HepG2 (cell line): ENCODE measurements around the gene TEX22. TPM values are rescaled to one million over a fixed set of nuclear protein-coding genes. Genes with fewer than 3 reads are reported as not detected.

Source experiments
- NFE2 ChIP-seq: sonication (generic); formaldehyde crosslinking; IDR thresholded peaks from 2 replicates; pipeline ENCODE4 v1.4.0; 2020; ENCODE audit warnings: missing genetic modification reagents
- NKX3-1 ChIP-seq: sonication (generic); formaldehyde crosslinking; IDR thresholded peaks from 2 replicates; pipeline ENCODE4 v1.5.0; 2020; ENCODE audit warnings: missing genetic modification reagents
- PATZ1 ChIP-seq: sonication (generic); formaldehyde crosslinking; IDR thresholded peaks from 2 replicates; pipeline ENCODE4 v1.4.0; 2020; ENCODE audit warnings: missing genetic modification reagents
- PHB2 ChIP-seq: fragments of 450-650 bp; IDR thresholded peaks from 2 replicates; pipeline ENCODE4 v1.6.1; 2018; ENCODE audit not compliant: partially characterized antibody
- PPARG ChIP-seq: conservative IDR thresholded peaks from 2 replicates; pipeline ENCODE4 v1.6.1; 2016; ENCODE audit warnings: missing biosample characterization, missing genetic modification reagents
- RAD21 ChIP-seq: fragments of 450-650 bp; formaldehyde crosslinking; IDR thresholded peaks from 2 replicates; pipeline ENCODE4 v1.5.0; 2020; ENCODE audit warnings: mild to moderate bottlenecking
- SOX5 ChIP-seq: IDR thresholded peaks from 2 replicates; pipeline ENCODE4 v1.6.1; 2016; ENCODE audit warnings: borderline replicate concordance
- TBL1XR1 ChIP-seq: fragments of 150-350 bp; IDR thresholded peaks from 2 replicates; pipeline ENCODE4 v1.6.1; 2014; ENCODE audit warnings: borderline replicate concordance, low read length; ENCODE audit not compliant: partially characterized antibody
- ZNF124 ChIP-seq: sonication (generic); formaldehyde crosslinking; IDR thresholded peaks from 2 replicates; pipeline ENCODE4 v1.4.0; 2020; ENCODE audit warnings: missing genetic modification reagents
- ZNF180 ChIP-seq: sonication (generic); formaldehyde crosslinking; IDR thresholded peaks from 2 replicates; pipeline ENCODE4 v1.4.0; 2020; ENCODE audit warnings: low read depth, missing genetic modification reagents, borderline replicate concordance
- ZNF432 ChIP-seq: sonication (generic); formaldehyde crosslinking; IDR thresholded peaks from 2 replicates; pipeline ENCODE4 v1.5.0; 2020; ENCODE audit warnings: missing genetic modification reagents, mild to moderate bottlenecking, borderline replicate concordance
- ZNF441 ChIP-seq: sonication (generic); formaldehyde crosslinking; IDR thresholded peaks from 2 replicates; pipeline ENCODE4 v1.7.0; 2021; ENCODE audit warnings: missing genetic modification reagents, borderline replicate concordance
- ZNF747 ChIP-seq: sonication (generic); formaldehyde crosslinking; IDR thresholded peaks from 2 replicates; pipeline ENCODE4 v1.8.1; 2023; ENCODE audit warnings: missing genetic modification reagents, mild to moderate bottlenecking, borderline replicate concordance
- ZSCAN22 ChIP-seq: sonication (generic); formaldehyde crosslinking; IDR thresholded peaks from 2 replicates; pipeline ENCODE4 v1.4.0; 2020; ENCODE audit warnings: mild to moderate bottlenecking, missing genetic modification reagents
- polyA plus RNA-seq, 8 experiments: library from polyadenylated mRNA; depleted of rRNA in 3 of 8; stranded (reverse) in 7 of 8; unstranded in 1 of 8; fragments of >200 nt; fragmentation: Illumina TruSeq in 4 of 8; extraction: Trizol in 4 of 8; gene quantifications; 2 replicates each; pipeline versions ENCODE4 v1.2.1 to v1.2.3, GENCODE V29; 2011 to 2016; ENCODE audit warnings: low read depth in 4 of 8, missing spikeins in 1 of 8, mixed read lengths in 1 of 8; ENCODE audit not compliant: insufficient read depth in 1 of 8
- total RNA-seq, 5 experiments: library from RNA; depleted of rRNA; stranded (reverse); fragments of >200 nt; fragmentation: Illumina TruSeq; extraction: Trizol; gene quantifications; 2 replicates each; pipeline ENCODE4 v1.2.3, GENCODE V29; 2016; ENCODE audit warnings: low read depth in 1 of 5

Gene TEX22
- total and polyA plus RNA-seq, 2 of the 13 experiments (the other 11 are each of a cell fraction or from before 2014, with no cell fraction given) = 0.07 to 0.27 TPM

GRCh38 chr14:105456736-105457617, 58.6 kb downstream of the TEX22 start (continued):
- TF ChIP-seq TBL1XR1 (no peak), NFE2 (CRISPR knock-in tag) (no peak), PPARG (no peak), ZNF747 (no peak), SOX5 (CRISPR knock-in tag) (no peak), ZNF180 (CRISPR knock-in tag) (no peak), NKX3-1 (CRISPR knock-in tag) (no peak), ZNF432 (CRISPR knock-in tag) (no peak), ZNF441 (CRISPR knock-in tag) (no peak), PHB2 (no peak), PATZ1 (CRISPR knock-in tag) (no peak), RAD21 (CRISPR knock-in tag) (no peak), ZNF124 (CRISPR knock-in tag) (no peak), ZSCAN22 (CRISPR knock-in tag) (no peak)
- TF ChIP-seq, all 625 proteins: peak for 0
